ENCODE measurements around the gene ADCY7.

GRCh38 chr16:50267151-50267631 is 840 bp downstream of the ADCY7 start:
- TF ChIP-seq, protein P1, sequence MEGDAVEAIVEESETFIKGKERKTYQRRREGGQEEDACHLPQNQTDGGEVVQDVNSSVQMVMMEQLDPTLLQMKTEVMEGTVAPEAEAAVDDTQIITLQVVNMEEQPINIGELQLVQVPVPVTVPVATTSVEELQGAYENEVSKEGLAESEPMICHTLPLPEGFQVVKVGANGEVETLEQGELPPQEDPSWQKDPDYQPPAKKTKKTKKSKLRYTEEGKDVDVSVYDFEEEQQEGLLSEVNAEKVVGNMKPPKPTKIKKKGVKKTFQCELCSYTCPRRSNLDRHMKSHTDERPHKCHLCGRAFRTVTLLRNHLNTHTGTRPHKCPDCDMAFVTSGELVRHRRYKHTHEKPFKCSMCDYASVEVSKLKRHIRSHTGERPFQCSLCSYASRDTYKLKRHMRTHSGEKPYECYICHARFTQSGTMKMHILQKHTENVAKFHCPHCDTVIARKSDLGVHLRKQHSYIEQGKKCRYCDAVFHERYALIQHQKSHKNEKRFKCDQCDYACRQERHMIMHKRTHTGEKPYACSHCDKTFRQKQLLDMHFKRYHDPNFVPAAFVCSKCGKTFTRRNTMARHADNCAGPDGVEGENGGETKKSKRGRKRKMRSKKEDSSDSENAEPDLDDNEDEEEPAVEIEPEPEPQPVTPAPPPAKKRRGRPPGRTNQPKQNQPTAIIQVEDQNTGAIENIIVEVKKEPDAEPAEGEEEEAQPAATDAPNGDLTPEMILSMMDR (IDR thresholded peaks at IDR 0.05), result no peak
- TF ChIP-seq POLR2A (IDR thresholded peaks at IDR 0.05), result no peak
